ENCODE data around the gene DARS2.

Gene DARS2

GRCh38 chr1:173823781-173824314 is 625 bp upstream of the DARS2 start:
- H3K79me2 ChIP-seq (ENCODE audit: insufficient read depth, low read length): peaks cover 62% of the 10 kb centered on the region
- H3K4me1 ChIP-seq (ENCODE audit: insufficient read depth, low read length, poor library complexity, severe bottlenecking): peaks cover 37% of the 10 kb centered on the region
- no peak for TF ChIP-seq CTCF (conservative IDR thresholded peaks at IDR 0.05; ENCODE audit: low read length)
- no peak for TF ChIP-seq EZH2phosphoT487 (IDR thresholded peaks at IDR 0.05; ENCODE audit: borderline replicate concordance)

GRCh38 chr1:173827611-173828010 is 3.1 kb downstream of the DARS2 start:
- H3K79me2 ChIP-seq (ENCODE audit: insufficient read depth, low read length): peaks cover 24% of the 10 kb centered on the region
- peaks cover 7% of the 10 kb centered on the region for H4K20me1 ChIP-seq (ENCODE audit: insufficient read depth, low read length, poor library complexity, severe bottlenecking)
- H3K9me3 ChIP-seq (ENCODE audit: insufficient read depth, low read depth, low read length): no peaks in the 10 kb centered on the region
- no peak overlapping the region for H2AFZ ChIP-seq (ENCODE audit: low read length)
- H3K36me3 ChIP-seq (ENCODE audit: insufficient read depth, low read length): no peaks in the 10 kb centered on the region
- H3K27me3 ChIP-seq (ENCODE audit: insufficient read depth, low read length, poor library complexity, severe bottlenecking): no peaks in the 10 kb centered on the region
- peaks cover 12% of the 10 kb centered on the region for H3K4me1 ChIP-seq (ENCODE audit: insufficient read depth, low read length, poor library complexity, severe bottlenecking)
- H3K9ac ChIP-seq (ENCODE audit: low read depth, low read length, poor library complexity, severe bottlenecking): peak overlapping the region; percentile 34
- TF ChIP-seq EZH2phosphoT487 (IDR thresholded peaks at IDR 0.05; ENCODE audit: borderline replicate concordance): no peak
- TF ChIP-seq CTCF (conservative IDR thresholded peaks at IDR 0.05; ENCODE audit: low read length): no peak
- no peaks in the 10 kb centered on the region for H3F3A ChIP-seq (ENCODE audit: low read depth)
- no peaks in the 10 kb centered on the region for H3K9me2 ChIP-seq (replicated peaks; ENCODE audit: low read depth, low read length)
- H3K4me3 ChIP-seq (ENCODE audit: low read length, poor library complexity, severe bottlenecking): no peak overlapping the region
- peak overlapping the region; percentile 70 for H3K4me2 ChIP-seq (ENCODE audit: low read depth, low read length, poor library complexity, severe bottlenecking)

More at GRCh38 chr1:173823781-173824314, 625 bp upstream of the DARS2 start:
- H4K20me1 ChIP-seq (ENCODE audit: insufficient read depth, low read length, poor library complexity, severe bottlenecking): peaks cover 22% of the 10 kb centered on the region
- no peaks in the 10 kb centered on the region for H3K9me2 ChIP-seq (replicated peaks; ENCODE audit: low read depth, low read length)
- H3K36me3 ChIP-seq (ENCODE audit: insufficient read depth, low read length): 0 out of 2 replicates have a peak, but pooled peaks cover 4% of the 10 kb centered on the region
- H3K9me3 ChIP-seq (ENCODE audit: insufficient read depth, low read depth, low read length): no peaks in the 10 kb centered on the region
- no peaks in the 10 kb centered on the region for H3F3A ChIP-seq (ENCODE audit: low read depth)
- H2AFZ ChIP-seq (ENCODE audit: low read length): peak overlapping the region; percentile 94
- no peaks in the 10 kb centered on the region for H3K27me3 ChIP-seq (ENCODE audit: insufficient read depth, low read length, poor library complexity, severe bottlenecking)
- H3K4me3 ChIP-seq (ENCODE audit: low read length, poor library complexity, severe bottlenecking): peak overlapping the region; percentile 94
- peak overlapping the region; percentile 97 for H3K9ac ChIP-seq (ENCODE audit: low read depth, low read length, poor library complexity, severe bottlenecking)
- peak overlapping the region; percentile 99 for H3K4me2 ChIP-seq (ENCODE audit: low read depth, low read length, poor library complexity, severe bottlenecking)

GRCh38 chr1:173832748-173833147 is 8.3 kb downstream of the DARS2 start:
- no peaks in the 10 kb centered on the region for H3K27me3 ChIP-seq (ENCODE audit: insufficient read depth, low read length, poor library complexity, severe bottlenecking)
- TF ChIP-seq EZH2phosphoT487 (IDR thresholded peaks at IDR 0.05; ENCODE audit: borderline replicate concordance) (no peak), CTCF (conservative IDR thresholded peaks at IDR 0.05; ENCODE audit: low read length) (no peak)
- no peaks in the 10 kb centered on the region for H3K9me2 ChIP-seq (replicated peaks; ENCODE audit: low read depth, low read length)
- H4K20me1 ChIP-seq (ENCODE audit: insufficient read depth, low read length, poor library complexity, severe bottlenecking): no peaks in the 10 kb centered on the region
- H3K79me2 ChIP-seq (ENCODE audit: insufficient read depth, low read length): no peaks in the 10 kb centered on the region
- H3K4me2 ChIP-seq (ENCODE audit: low read depth, low read length, poor library complexity, severe bottlenecking): no peak overlapping the region
- no peaks in the 10 kb centered on the region for H3F3A ChIP-seq (ENCODE audit: low read depth)
- H3K4me1 ChIP-seq (ENCODE audit: insufficient read depth, low read length, poor library complexity, severe bottlenecking): no peaks in the 10 kb centered on the region
- H3K9me3 ChIP-seq (ENCODE audit: insufficient read depth, low read depth, low read length): no peaks in the 10 kb centered on the region
- H3K4me3 ChIP-seq (ENCODE audit: low read length, poor library complexity, severe bottlenecking): no peak overlapping the region
- H3K9ac ChIP-seq (ENCODE audit: low read depth, low read length, poor library complexity, severe bottlenecking): no peak overlapping the region
- H3K36me3 ChIP-seq (ENCODE audit: insufficient read depth, low read length): peaks cover 8% of the 10 kb centered on the region; the same call in 1 of the 2 replicates
- H2AFZ ChIP-seq (ENCODE audit: low read length): no peak overlapping the region

Measured in Loucy (cell line).